Transverse colon (tissue), 4 donors: Measurements from ENCODE around the gene THEM4.

Experiments
- EP300 ChIP-seq: sonication (generic); formaldehyde crosslinking; IDR thresholded peaks from one replicate; pipeline ENCODE4 v1.6.1; 2017; ENCODE audit warnings: antibody characterized with exemption, low read depth
- POLR2A ChIP-seq: fragments of 450-650 bp; IDR thresholded peaks from one replicate; pipeline ENCODE4 v1.6.1; 2016; ENCODE audit warnings: antibody characterized with exemption, mild to moderate bottlenecking, moderate library complexity
- POLR2AphosphoS5 ChIP-seq, 3 donors: sonication (generic); formaldehyde crosslinking; IDR thresholded peaks; one replicate each; pipeline ENCODE4 v1.6.1; 2016; ENCODE audit warnings: antibody characterized with exemption in 3 of 3
- TF ChIP-seq, protein P1 (sequence below), 5 experiments: fragments of 200-600 bp in 3 of 5; fragments of 450-650 bp in 2 of 5; sonication (generic) in 3 of 5; IDR thresholded peaks; 1 replicate in 2 of 5; 2 replicates in 3 of 5; pipeline ENCODE4 v1.5.1; 2016 to 2017; ENCODE audit warnings: antibody characterized with exemption in 5 of 5, inconsistent platforms in 3 of 5, mild to moderate bottlenecking in 2 of 5, moderate library complexity in 1 of 5

DNA sequence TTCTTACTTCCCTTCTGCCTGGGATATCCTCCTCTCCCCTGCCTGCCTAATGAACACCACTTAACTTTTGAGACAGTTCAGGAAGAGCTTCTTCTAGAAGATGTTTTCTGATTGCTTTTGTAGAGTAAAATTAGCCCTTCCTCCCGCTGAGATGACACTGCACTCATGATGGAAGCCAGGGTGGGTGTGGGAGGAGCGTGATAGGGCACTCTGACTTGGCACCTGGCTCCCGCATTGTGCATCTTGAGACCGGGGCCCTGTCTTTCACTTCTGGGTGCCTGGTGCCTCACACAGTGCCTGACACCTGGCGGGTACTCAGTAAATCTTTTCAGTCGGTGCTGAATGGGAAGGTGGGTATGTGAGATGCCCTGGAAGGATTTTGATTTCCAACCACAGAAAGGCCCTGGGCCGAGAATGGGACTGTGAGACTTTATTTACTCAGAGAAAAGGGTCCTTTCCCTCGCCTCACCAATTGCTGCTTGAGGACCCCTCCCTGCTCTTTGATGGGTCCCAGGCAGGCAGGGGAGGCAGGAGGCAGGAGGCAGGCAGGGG is 62.5 kb downstream of the THEM4 start:
- TF ChIP-seq POLR2A: no peak
- no peak for TF ChIP-seq POLR2AphosphoS5 (IDR thresholded peaks at IDR 0.05)
- TF ChIP-seq, protein P1, sequence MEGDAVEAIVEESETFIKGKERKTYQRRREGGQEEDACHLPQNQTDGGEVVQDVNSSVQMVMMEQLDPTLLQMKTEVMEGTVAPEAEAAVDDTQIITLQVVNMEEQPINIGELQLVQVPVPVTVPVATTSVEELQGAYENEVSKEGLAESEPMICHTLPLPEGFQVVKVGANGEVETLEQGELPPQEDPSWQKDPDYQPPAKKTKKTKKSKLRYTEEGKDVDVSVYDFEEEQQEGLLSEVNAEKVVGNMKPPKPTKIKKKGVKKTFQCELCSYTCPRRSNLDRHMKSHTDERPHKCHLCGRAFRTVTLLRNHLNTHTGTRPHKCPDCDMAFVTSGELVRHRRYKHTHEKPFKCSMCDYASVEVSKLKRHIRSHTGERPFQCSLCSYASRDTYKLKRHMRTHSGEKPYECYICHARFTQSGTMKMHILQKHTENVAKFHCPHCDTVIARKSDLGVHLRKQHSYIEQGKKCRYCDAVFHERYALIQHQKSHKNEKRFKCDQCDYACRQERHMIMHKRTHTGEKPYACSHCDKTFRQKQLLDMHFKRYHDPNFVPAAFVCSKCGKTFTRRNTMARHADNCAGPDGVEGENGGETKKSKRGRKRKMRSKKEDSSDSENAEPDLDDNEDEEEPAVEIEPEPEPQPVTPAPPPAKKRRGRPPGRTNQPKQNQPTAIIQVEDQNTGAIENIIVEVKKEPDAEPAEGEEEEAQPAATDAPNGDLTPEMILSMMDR (IDR thresholded peaks at IDR 0.05): no peak
- TF ChIP-seq EP300: no peak
